Muscle layer of colon (tissue), 2 donors: ENCODE data around the gene ALK.

Experiments used
- H3K27ac ChIP-seq: one replicate; pipeline ENCODE4 v1.7.0; 2013; ENCODE audit warnings: low read depth, mild to moderate bottlenecking, low read length, moderate library complexity
- H3K27me3 ChIP-seq, 2 donors: one replicate each; pipeline ENCODE4 v1.7.0; 2013; ENCODE audit warnings: low read length in 2 of 2, mild to moderate bottlenecking in 2 of 2; ENCODE audit not compliant: insufficient read depth in 2 of 2, control insufficient read depth in 1 of 2
- H3K36me3 ChIP-seq: one replicate; pipeline ENCODE4 v1.7.0; 2013; ENCODE audit warnings: mild to moderate bottlenecking, low read length; ENCODE audit not compliant: insufficient read depth
- H3K4me1 ChIP-seq: one replicate; pipeline ENCODE4 v1.7.0; 2013; ENCODE audit warnings: mild to moderate bottlenecking, low read length; ENCODE audit not compliant: insufficient read depth
- H3K4me3 ChIP-seq, 2 donors: one replicate each; pipeline ENCODE4 v1.7.0; 2013; ENCODE audit warnings: low read length in 2 of 2, low read depth in 1 of 2, mild to moderate bottlenecking in 1 of 2, moderate library complexity in 1 of 2
- H3K9ac ChIP-seq: one replicate; pipeline ENCODE4 v1.7.0; 2013; ENCODE audit warnings: low read length
- H3K9me3 ChIP-seq: one replicate; pipeline ENCODE4 v1.7.0; 2013; ENCODE audit warnings: mild to moderate bottlenecking, low read length
- donor health status: abdominal sarcoma.
- donor health status: Adenocarcinoma of cecum.

The ALK gene

GRCh38 chr2:29220506-29221270 lies 700.7 kb downstream of the ALK start:
- no peaks in the 10 kb centered on the region for H3K27me3 ChIP-seq
- H3K36me3 ChIP-seq: no peaks in the 10 kb centered on the region
- H3K4me1 ChIP-seq: peaks cover 9% of the 10 kb centered on the region
- H3K9me3 ChIP-seq: no peaks in the 10 kb centered on the region
- no peak overlapping the region for H3K27ac ChIP-seq
- H3K9ac ChIP-seq: no peak overlapping the region
- H3K4me3 ChIP-seq: no peak overlapping the region

DNA sequence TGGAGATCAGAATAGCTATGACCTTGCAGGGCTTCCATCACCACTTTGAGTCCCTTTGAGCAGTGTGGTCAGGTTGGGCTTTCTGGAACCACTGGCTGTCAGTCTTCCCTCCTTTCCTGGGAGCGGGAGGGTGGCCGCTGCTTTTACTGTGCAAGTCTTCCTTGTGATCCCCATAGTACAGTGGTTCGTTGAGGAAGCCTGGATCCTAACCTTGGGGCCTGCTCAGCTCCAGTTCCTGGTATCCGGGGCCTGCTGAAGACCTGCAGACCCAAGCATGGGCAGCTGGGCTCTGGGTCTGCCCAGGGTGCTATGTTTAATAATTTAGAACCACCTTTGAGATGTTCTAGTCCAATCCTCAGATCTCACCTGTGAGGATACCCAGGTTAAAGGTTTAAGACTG lies 702.0 kb downstream of the ALK start:
- H3K36me3 ChIP-seq: no peaks in the 10 kb centered on the region

DNA sequence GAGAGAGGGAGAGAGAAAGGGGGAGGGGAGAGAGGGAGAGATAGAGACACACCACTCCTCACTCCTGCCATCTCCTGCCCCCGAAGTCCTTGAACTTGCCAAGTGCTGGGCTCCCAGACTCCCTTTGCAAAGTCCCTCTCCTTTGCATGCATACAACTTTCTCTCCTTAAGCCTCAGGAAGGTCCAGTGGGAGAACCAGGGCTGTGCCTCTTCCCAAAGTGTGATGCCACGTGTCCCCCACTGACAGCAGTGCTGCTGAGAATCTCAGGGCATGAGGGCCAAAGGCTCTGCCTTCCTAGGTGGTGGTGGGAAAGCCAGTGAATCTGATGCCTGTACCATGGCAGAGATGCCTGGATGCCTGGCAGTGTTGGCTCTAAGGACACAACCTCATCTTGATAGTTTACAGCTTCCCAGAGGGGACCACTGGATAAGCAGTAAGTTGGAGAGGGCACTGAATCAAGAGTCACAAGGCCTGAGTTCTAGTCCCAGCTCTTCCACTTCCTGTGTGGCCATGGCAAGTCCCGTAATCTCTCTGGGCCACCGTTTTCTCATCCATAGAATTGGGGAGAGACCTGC lies 702.7 kb downstream of the ALK start:
- Histone ChIP-seq H3K9me3 (no peaks in the 10 kb centered on the region), H3K4me3 (no peak overlapping the region), H3K4me1 (no peaks in the 10 kb centered on the region), H3K27me3 (no peaks in the 10 kb centered on the region), H3K36me3 (no peaks in the 10 kb centered on the region), H3K27ac (no peak overlapping the region), H3K9ac (no peak overlapping the region)

More for the DNA sequence above, 702.0 kb downstream of the ALK start:
- H3K9ac ChIP-seq: no peak overlapping the region
- peaks cover 7% of the 10 kb centered on the region for H3K4me1 ChIP-seq
- H3K4me3 ChIP-seq: no peak overlapping the region
- H3K27ac ChIP-seq: no peak overlapping the region
- no peaks in the 10 kb centered on the region for H3K27me3 ChIP-seq
- no peaks in the 10 kb centered on the region for H3K9me3 ChIP-seq

- H3K4me1 ChIP-seq: no peaks in the 10 kb centered on the region
- H3K4me3 ChIP-seq: no peak overlapping the region
- no peaks in the 10 kb centered on the region for H3K9me3 ChIP-seq
Observed at GRCh38 chr2:29218071-29218470, 703.3 kb downstream of the ALK start.

GRCh38 chr2:29216609-29216909 lies 704.8 kb downstream of the ALK start:
- Histone ChIP-seq H3K9me3 (no peaks in the 10 kb centered on the region), H3K9ac (no peak overlapping the region), H3K27me3 (no peaks in the 10 kb centered on the region), H3K36me3 (no peaks in the 10 kb centered on the region), H3K27ac (no peak overlapping the region), H3K4me3 (no peak overlapping the region), H3K4me1 (no peaks in the 10 kb centered on the region)

More at GRCh38 chr2:29218071-29218470, 703.3 kb downstream of the ALK start:
- H3K27ac ChIP-seq: no peak overlapping the region
- no peak overlapping the region for H3K9ac ChIP-seq
- no peaks in the 10 kb centered on the region for H3K36me3 ChIP-seq
- no peaks in the 10 kb centered on the region for H3K27me3 ChIP-seq

GRCh38 chr2:29215739-29216608 lies 705.4 kb downstream of the ALK start:
- Histone ChIP-seq H3K27me3 (no peaks in the 10 kb centered on the region), H3K9ac (no peak overlapping the region), H3K9me3 (no peaks in the 10 kb centered on the region), H3K4me3 (no peak overlapping the region), H3K4me1 (no peaks in the 10 kb centered on the region), H3K36me3 (no peaks in the 10 kb centered on the region), H3K27ac (no peak overlapping the region)

DNA sequence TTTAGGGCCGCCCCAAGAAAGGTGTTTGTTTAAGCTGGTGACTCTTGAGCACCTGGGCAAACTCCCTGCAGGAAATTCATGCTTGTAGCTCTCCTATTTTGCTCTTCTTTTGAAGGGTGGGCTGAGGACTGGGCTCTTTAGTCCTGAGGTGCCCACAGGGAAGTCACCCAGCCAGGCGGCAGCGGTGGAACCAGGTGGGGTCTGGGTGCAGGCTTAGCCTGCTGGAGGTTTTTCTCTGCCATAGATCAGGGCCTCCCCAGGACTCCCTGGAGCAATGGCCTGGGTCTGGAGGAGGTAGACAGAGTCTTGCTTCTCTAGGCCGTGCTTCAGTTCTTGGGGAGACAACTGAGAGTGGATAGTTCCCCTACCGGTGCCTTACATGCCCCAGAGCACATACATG lies 706.3 kb downstream of the ALK start:
- no peak overlapping the region for H3K27ac ChIP-seq
- no peak overlapping the region for H3K4me3 ChIP-seq
- H3K9ac ChIP-seq: no peak overlapping the region
- H3K36me3 ChIP-seq: no peaks in the 10 kb centered on the region
- H3K4me1 ChIP-seq: no peaks in the 10 kb centered on the region
- no peaks in the 10 kb centered on the region for H3K27me3 ChIP-seq
- no peaks in the 10 kb centered on the region for H3K9me3 ChIP-seq

GRCh38 chr2:29213888-29214291 lies 707.5 kb downstream of the ALK start:
- Histone ChIP-seq H3K4me1 (no peaks in the 10 kb centered on the region), H3K4me3 (no peak overlapping the region), H3K36me3 (no peaks in the 10 kb centered on the region), H3K9ac (no peak overlapping the region), H3K9me3 (no peaks in the 10 kb centered on the region), H3K27ac (no peak overlapping the region), H3K27me3 (no peaks in the 10 kb centered on the region)

- H3K36me3 ChIP-seq: peaks cover 4% of the 10 kb centered on the region
- H3K9me3 ChIP-seq: no peaks in the 10 kb centered on the region
- H3K4me1 ChIP-seq: no peaks in the 10 kb centered on the region
- H3K4me3 ChIP-seq: no peak overlapping the region
- no peak overlapping the region for H3K9ac ChIP-seq
- no peak overlapping the region for H3K27ac ChIP-seq
- H3K27me3 ChIP-seq: no peaks in the 10 kb centered on the region
Observed at GRCh38 chr2:29212009-29212408, 709.4 kb downstream of the ALK start.

- no peak overlapping the region for H3K4me3 ChIP-seq
- no peak overlapping the region for H3K27ac ChIP-seq
- no peak overlapping the region for H3K9ac ChIP-seq
- no peaks in the 10 kb centered on the region for H3K27me3 ChIP-seq
- H3K4me1 ChIP-seq: no peaks in the 10 kb centered on the region
- no peaks in the 10 kb centered on the region for H3K9me3 ChIP-seq
- peaks cover 4% of the 10 kb centered on the region for H3K36me3 ChIP-seq
Observed at GRCh38 chr2:29209551-29209950, 711.8 kb downstream of the ALK start.

GRCh38 chr2:29207352-29208148 lies 713.8 kb downstream of the ALK start:
- Histone ChIP-seq H3K9ac (no peak overlapping the region), H3K9me3 (no peaks in the 10 kb centered on the region), H3K4me1 (no peaks in the 10 kb centered on the region), H3K27ac (no peak overlapping the region), H3K36me3 (peaks cover 4% of the 10 kb centered on the region), H3K4me3 (no peak overlapping the region), H3K27me3 (no peaks in the 10 kb centered on the region)
